ENCODE measurements around the gene SCAF1.
A peak's percentile ranks its signal among the peaks of the same experiment; 100 is the strongest.

Gene SCAF1
- total RNA-seq: 28.6 to 44.0 (median 38.7) reads per million in 4 donors

GRCh38 chr19:49641688-49642491 lies at the start of gene SCAF1:
Gene SCAF1, plus strand, starts transcription at chr19:49642209. Its CDS starts 2,818 bp downstream, at chr19:49645027.
- peak; percentile 98 to 100 (median 99) for DNase-seq

GRCh38 chr19:49592486-49593232 lies 49.4 kb upstream of the SCAF1 start:
- peak in 1 of 5 donors; percentile 24 for DNase-seq

- peak; percentile 80 to 93 (median 86) for DNase-seq
Measured at GRCh38 chr19:49593233-49594113, 48.5 kb upstream of the SCAF1 start.

- DNase-seq: no peak
Measured at GRCh38 chr19:49594157-49594992, 47.6 kb upstream of the SCAF1 start.

- DNase-seq: no peak
Measured at GRCh38 chr19:49594993-49595818, 46.8 kb upstream of the SCAF1 start.

- DNase-seq: no peak
Measured at GRCh38 chr19:49595819-49596404, 46.1 kb upstream of the SCAF1 start.

GRCh38 chr19:49596407-49596806 lies 45.6 kb upstream of the SCAF1 start:
- DNase-seq: no peak

- DNase-seq: no peak
Measured at GRCh38 chr19:49596954-49597702, 44.9 kb upstream of the SCAF1 start.

GRCh38 chr19:49597703-49597974 lies 44.4 kb upstream of the SCAF1 start:
- DNase-seq: no peak

GRCh38 chr19:49599378-49600295 lies 42.4 kb upstream of the SCAF1 start:
- no peak for DNase-seq

GRCh38 chr19:49601482-49602038 lies 40.4 kb upstream of the SCAF1 start:
- DNase-seq: no peak

- no peak for DNase-seq
Measured at GRCh38 chr19:49602806-49603205, 39.2 kb upstream of the SCAF1 start.

- DNase-seq: no peak
Measured at GRCh38 chr19:49605605-49606004, 36.4 kb upstream of the SCAF1 start.

- DNase-seq: no peak
Measured at GRCh38 chr19:49609499-49610092, 32.4 kb upstream of the SCAF1 start.

- no peak for DNase-seq
Measured at GRCh38 chr19:49613374-49613773, 28.6 kb upstream of the SCAF1 start.

- no peak for DNase-seq
Measured at GRCh38 chr19:49614096-49614833, 27.7 kb upstream of the SCAF1 start.

- DNase-seq: no peak
Measured at GRCh38 chr19:49615861-49616260, 26.1 kb upstream of the SCAF1 start.
